DMS114 treated with DMSO at 0.1 percent for 48 hours (cell line): ENCODE results near the gene LRCH1.

Experiments
- DNase-seq: peaks from one replicate; lab custom pipeline; 2025; ENCODE audit not compliant: unreplicated experiment; lab: John Stamatoyannopoulos, UW

LRCH1 gene

GRCh38 chr13:46686171-46686570 is 133.2 kb downstream of the LRCH1 start:
- DNase-seq = no peak

DNA sequence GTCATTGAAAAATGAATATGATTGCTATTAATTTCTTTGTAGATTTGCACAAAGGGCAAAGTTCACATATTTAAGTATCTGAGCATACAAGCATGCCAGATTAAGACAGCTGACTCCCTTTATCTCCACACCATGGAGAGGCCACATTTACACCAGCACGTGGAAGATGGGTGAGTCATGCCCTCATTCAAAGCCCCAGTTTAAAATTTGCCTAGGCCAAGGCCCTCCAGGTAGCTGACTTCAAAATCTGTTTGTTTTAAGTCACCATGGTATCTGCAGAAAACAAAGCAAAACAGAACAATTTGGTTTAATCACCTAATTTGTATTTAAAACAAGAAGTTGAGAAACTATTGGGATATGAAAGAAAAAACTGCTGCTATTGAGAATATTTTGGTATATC is 134.8 kb downstream of the LRCH1 start:
- DNase-seq = no peak

DNA sequence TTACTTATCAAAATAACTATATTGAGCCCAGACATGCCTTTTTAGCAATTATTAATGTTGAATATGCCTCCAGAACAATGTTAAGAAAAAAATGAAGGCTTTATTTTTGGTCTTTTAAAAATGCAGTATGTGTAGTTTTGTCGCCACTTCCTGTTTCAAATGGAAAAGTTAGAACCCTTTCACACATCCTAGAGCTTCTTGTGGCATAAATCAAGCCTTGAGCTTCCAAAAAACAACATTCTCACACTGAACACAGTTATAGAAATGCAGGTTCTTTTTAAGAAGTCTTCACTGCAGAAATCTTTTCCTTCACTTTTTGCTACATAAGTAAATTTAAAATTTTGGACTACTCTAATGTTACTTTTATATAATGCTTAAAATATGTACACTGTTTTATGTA is 135.3 kb downstream of the LRCH1 start:
- DNase-seq = no peak

DNA sequence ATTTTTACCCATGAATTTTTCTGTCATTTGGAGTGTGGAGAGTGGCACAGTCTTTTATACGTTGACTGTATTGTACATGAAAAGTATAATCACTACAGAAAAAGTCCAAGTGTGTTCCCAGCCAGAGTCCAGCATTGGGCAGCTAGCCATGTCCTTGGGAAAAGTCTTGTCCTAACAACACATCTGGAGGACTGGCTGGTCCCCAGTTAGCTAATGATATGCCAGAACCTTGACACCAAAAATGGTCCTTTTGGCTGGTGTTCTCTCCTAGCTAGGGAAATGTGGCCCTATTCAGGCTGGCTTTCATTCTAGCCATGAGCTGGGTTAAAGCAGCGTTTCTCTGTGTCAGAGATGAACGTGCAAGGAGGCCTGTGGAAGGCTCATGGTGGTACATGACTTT is 145.0 kb downstream of the LRCH1 start:
- no peak for DNase-seq

DNA sequence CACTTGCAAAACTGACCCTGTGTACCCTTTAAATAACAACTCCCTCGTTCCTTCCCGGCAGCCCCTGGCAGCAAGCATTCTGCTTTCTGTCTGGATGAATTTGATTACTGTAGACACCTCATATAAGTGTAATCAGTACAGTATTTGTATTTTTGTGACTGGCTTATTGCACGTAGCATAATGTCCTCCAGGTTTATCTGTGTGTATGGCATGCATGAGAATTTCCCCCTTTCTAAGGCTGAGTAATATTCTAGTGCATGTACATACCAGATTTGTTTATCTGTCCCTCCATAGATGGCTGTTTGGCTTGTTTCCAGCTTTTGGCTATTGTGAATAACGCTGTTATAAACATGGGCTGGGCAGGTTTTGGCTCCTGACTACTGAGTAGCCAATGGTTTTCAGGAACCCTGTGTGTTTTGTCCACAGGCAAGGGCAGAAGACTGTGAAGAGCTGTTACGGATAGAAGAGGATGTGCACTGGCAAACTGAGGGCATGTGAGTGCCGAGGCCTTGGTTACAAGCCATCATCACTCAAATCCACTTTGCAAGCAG is 146.0 kb downstream of the LRCH1 start:
- no peak for DNase-seq

- DNase-seq = no peak
Measured at GRCh38 chr13:46712524-46712923, 159.6 kb downstream of the LRCH1 start.

GRCh38 chr13:46715363-46715762 is 162.4 kb downstream of the LRCH1 start:
- DNase-seq = no peak

DNA sequence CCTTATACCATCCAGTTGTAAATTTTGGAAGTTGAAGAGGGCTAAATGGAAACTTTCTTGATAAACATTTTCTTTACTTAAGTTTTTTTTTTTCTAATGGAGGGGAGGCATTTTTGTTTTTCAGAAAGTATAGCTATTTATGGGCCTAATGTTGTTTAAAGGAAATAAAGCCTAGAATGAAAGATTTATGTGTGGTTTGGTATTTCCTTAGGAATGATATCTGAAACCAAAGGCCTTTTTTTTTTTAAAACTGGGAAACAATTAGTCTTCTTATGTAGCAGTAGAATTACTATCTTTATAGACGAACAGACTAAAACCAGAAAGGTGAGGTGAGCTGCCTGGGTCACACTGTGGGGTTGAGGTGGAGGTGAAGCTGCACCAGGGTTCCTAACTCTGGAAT is 163.9 kb downstream of the LRCH1 start:
- DNase-seq = no peak

GRCh38 chr13:46717275-46717674 is 164.3 kb downstream of the LRCH1 start:
- DNase-seq = no peak

- no peak for DNase-seq
Measured at GRCh38 chr13:46717856-46718255, 164.9 kb downstream of the LRCH1 start.

GRCh38 chr13:46720189-46720588 is 167.2 kb downstream of the LRCH1 start:
- DNase-seq = no peak

DNA sequence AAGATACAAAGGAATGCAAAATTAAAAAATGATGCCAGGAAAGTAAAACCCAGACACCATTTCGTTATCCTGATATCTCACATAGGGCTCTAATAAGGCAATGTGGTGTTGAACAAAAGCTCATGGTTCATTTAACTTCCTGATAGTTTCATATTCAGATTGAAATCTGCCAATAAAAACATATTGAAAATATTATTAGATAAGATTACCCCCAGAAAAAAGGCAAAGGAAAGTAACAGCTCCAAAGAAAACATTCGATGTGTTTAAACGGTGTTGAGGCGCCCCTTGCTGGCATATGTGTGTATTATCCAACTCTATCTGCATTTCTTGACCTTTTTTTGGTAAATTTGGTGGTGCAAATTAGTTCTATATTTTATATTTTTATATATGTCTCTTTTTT is 168.1 kb downstream of the LRCH1 start:
- DNase-seq = peak; percentile 8

- no peak for DNase-seq
Measured at GRCh38 chr13:46726347-46726746, 173.4 kb downstream of the LRCH1 start.

- DNase-seq = no peak
Measured at GRCh38 chr13:46728777-46729176, 175.8 kb downstream of the LRCH1 start.

GRCh38 chr13:46731535-46731934 is 178.6 kb downstream of the LRCH1 start:
- no peak for DNase-seq

GRCh38 chr13:46735425-46735824 is 182.5 kb downstream of the LRCH1 start:
- DNase-seq = no peak

GRCh38 chr13:46736541-46737310 is 183.8 kb downstream of the LRCH1 start:
- DNase-seq = no peak

DNA sequence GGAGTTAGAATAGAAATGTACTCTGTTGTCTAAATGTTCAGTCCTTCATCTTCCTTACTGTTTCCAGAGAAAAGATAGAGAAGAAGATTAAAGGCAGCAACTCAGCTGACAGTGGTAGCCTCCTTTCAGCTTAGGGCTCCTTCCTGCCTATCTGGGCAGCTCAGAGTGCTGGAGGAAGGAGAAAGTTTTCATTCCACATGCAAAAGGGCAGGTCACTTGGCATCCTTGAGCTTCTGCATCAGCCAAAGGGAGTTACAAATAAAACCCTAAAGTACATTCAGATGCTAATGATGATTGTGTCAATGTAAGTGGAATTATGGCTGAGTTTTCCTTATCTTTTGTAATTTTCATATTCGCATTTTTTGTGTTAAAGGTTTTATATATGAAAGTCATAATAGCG is 185.1 kb downstream of the LRCH1 start:
- DNase-seq = no peak

DNA sequence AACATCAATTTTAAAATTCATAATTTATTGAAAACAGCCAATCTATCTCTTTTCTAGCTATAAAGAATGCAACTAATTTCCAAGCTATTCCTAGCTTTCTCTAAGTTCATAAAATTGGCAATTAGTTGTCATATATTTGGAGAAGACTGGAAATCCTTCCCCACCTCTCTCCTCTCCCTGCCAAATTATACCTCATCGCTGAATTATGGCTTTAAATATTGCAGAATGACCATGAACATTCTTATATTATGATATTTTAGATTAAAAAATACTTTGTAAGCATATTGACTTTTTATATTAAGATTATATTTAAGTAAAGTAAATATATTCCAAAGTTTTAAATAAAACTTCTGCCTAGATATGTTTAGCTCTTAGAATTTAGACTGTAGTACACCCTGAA is 185.8 kb downstream of the LRCH1 start:
- DNase-seq = no peak

DNA sequence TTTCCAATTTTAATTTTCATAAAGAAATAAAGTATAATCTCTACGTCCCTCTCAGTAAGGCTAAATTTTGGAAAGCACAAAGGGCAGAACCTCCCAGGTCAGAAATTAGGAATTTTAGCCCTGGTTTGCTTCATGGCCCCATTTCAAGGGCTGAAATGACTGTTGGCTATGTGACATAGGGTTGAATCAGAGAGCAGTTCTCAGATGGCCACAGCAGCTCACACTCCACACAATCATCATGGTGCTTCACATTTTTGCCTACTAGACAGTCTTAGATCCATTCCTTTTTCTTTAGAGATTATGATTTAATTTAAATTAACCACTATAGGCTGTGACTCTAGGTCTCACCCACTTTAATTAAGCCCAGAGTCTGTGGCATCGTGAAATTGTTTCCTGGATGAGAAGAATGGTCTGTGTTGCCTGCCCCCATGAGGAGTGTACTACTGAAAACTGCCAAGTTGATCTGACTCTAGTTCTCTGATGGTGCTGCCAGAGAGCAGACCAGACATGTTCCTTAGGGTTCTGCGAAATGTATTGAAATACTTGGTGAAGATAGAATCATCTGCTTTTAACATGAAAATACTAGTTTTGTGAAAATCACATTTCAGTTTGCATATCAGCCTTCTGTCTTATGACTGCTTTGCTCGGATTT is 186.6 kb downstream of the LRCH1 start:
- no peak for DNase-seq

DNA sequence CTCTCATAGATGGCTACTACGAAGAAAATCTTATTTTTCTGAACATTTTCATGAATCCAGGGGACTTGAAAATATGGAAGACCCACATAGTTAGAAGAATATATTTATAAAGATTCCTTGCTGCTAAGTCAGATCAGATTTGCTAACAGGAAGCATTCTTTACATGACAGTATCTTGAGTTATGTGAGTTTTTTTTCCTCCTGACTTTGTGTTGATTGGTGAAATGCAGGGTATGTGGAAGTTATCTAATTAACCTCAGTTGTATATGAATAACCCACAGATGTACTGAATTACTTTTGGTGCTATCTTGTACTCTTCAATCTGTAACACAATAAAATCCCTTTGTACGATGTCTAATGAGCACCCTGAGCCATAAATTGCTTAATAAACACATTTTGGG is 190.2 kb downstream of the LRCH1 start:
- no peak for DNase-seq

DNA sequence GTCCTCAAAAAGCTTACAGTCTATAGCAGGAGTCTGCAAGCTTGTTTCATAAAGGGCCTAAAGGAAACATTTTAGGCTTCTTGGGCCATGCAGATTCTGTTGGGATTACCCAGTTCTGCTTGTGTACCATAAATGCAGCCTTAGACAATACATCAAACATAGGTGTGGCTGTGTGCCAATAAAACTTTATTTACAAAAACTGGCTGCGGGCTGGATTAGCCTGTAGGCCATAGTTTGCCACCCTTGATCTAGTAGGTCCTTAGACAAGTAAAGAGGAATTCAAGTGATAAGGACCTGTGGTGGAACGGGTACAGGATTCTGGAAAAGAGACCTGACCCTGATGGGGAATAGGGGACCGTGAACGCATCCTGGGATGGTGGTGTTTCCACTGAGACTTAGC is 192.1 kb downstream of the LRCH1 start:
- no peak for DNase-seq

DNA sequence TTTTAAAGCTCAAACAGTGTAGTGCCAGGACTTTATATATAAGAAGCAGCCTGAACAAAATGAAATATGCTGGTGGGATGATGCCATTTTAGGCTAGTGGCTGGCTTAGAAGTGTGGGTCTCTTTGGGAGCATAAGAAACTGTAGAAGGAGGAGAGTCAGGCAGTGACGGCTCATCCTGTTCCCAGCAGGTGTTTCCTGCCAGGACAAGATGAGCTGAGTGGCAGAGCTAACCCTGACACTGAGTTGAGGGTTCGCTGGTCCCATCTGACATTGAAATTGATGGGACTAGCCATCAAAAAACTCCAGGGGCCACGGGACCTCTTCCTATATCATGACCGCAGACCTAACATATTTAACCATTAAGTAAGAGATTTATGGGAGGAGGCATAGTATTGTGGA is 192.7 kb downstream of the LRCH1 start:
- DNase-seq = no peak
